Activated CD4-positive, alpha-beta memory T cell treated with anti-CD3 and anti-CD28 coated beads for 36 hours (primary cell): ENCODE measurements around the gene FAM120A. TPM values are rescaled to one million over a fixed set of nuclear protein-coding genes. Genes with fewer than 3 reads are reported as not detected.

Source experiments
- CTCF ChIA-PET: fragments of 350-600 bp; sonication (Branson Sonifier 250); formaldehyde crosslinking; loops from one replicate; lab custom pipeline; 2021; ENCODE audit warnings: antibody characterized with exemption, inconsistent platforms; lab: Charles Lee
- POLR2A ChIA-PET: fragments of 350-600 bp; sonication (Branson Sonifier 250); formaldehyde crosslinking; loops from one replicate; lab custom pipeline; 2021; ENCODE audit warnings: antibody characterized with exemption; lab: Charles Lee
- DNase-seq: peaks from one replicate; pipeline ENCODE4 v3.0.0-alpha.2; 2020
- H3K27ac Mint-ChIP-seq: one replicate; pipeline ENCODE4 v1.8.0; 2021; ENCODE audit warnings: mixed read lengths
- H3K27me3 Mint-ChIP-seq: one replicate; pipeline ENCODE4 v1.8.0; 2021; ENCODE audit warnings: mixed read lengths
- H3K36me3 Mint-ChIP-seq: one replicate; pipeline ENCODE4 v1.8.0; 2021; ENCODE audit warnings: mixed read lengths
- H3K4me1 Mint-ChIP-seq: one replicate; pipeline ENCODE4 v1.8.0; 2021; ENCODE audit warnings: low read depth, mixed read lengths
- H3K4me3 Mint-ChIP-seq: one replicate; pipeline ENCODE4 v1.8.0; 2021; ENCODE audit warnings: mild to moderate bottlenecking, mixed read lengths
- H3K9me3 Mint-ChIP-seq: one replicate; pipeline ENCODE4 v1.8.0; 2021; ENCODE audit warnings: mixed read lengths
- intact Hi-C: fragments of 100-400 bp; cut with micrococcal nuclease; formaldehyde crosslinking; loops from one replicate; pipeline ENCODE4 v1.15.1; 2023
- total RNA-seq, 2 experiments: library from RNA; stranded (reverse); gene quantifications; one replicate each; pipeline ENCODE4 v1.2.3, GENCODE V29; 2021

The FAM120A gene
- total RNA-seq, 2 experiments from 2014 or later: 124 to 126 TPM

DNA sequence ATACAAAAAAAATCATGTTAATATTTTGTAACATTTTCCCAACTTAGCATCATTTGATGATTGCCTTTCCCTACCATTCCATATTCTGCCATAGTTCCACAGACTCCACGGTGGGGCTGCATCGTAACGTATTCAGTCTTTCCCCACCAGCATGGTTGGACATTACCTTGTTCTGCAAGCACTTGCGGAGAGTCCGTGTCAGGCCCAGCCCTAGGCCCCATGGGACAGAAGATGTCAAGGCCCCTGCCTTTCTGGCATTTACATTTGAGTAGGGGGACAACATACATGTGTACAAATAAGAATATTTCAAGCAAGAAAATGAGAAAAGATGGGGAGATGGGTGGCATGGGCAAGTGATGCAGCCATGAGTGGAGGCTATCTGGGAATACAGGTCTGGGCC is 116.7 kb downstream of the FAM120A start:
- POLR2A ChIA-PET: no interaction called here
- Mint-ChIP-seq H3K4me1 (peaks cover 25% of the 10 kb centered on the region), H3K27me3 (no peaks in the 10 kb centered on the region), H3K4me3 (no peak overlapping the region), H3K9me3 (peaks cover 8% of the 10 kb centered on the region), H3K36me3 (peaks cover 13% of the 10 kb centered on the region), H3K27ac (no peak overlapping the region)
- CTCF ChIA-PET: no interaction called here
- DNase-seq: no peak
- intact Hi-C loops: loop anchor here (5.0 to 10.0 kb wide), 3 partner anchors 411 to 597 kb away; partner anchors contain the start of gene CARD19

DNA sequence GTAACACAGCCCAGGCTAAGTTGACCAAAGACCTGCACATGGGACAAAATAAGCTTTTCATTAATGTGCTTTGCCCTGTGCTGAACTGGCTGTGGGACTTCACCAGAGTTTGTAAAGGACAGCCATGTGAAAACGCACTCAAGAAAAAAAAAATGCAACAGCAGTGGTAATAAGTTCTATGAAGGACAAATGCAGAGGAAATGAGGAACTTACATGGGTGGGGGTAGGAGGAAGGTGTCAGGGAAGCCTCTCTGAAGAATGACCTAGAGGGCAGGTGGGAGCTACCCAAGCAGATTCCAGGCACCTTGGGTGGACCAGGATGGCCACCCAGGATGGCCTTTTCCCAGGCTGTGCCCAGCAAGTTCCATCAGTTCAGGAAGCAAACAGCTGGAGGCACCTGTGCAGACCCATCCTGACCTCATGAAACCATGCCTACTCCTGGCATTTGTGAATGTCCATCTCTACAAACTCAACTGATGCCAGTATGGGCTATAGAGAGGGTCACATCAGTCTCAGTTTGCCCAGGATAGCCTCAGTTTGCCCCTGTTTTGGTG is 118.2 kb downstream of the FAM120A start:
- intact Hi-C loops: loop anchor here (5.0 to 10.0 kb wide), 3 partner anchors 412 to 595 kb away; partner anchors contain the start of gene CARD19
- Mint-ChIP-seq H3K4me3 (no peak overlapping the region), H3K27me3 (no peaks in the 10 kb centered on the region), H3K27ac (no peak overlapping the region), H3K4me1 (peaks cover 22% of the 10 kb centered on the region), H3K9me3 (peaks cover 8% of the 10 kb centered on the region), H3K36me3 (peaks cover 7% of the 10 kb centered on the region)
- DNase-seq: no peak
- ChIA-PET POLR2A (no interaction called here), CTCF (no interaction called here)

DNA sequence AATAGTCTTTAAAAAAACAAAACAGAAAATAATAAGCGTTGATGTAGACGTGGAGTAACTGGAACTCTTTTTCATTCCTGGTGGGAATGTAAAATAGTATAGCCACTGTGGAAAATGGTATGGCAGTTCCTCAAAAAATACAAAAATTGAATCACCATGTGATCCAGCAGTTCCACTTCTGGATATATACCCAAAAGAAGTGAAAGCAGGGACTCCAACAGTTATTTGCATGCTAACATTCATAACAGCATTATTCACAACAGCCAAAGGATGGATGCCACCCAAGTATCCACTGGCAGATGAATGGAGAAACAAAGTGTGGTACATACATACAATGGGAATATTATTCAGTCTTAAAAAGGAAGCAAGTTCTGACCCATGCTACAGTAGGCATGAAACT is 120.7 kb downstream of the FAM120A start:
- H3K4me1 Mint-ChIP-seq: peaks cover 13% of the 10 kb centered on the region
- POLR2A ChIA-PET: no interaction called here
- peaks cover 2% of the 10 kb centered on the region for H3K36me3 Mint-ChIP-seq

DNA sequence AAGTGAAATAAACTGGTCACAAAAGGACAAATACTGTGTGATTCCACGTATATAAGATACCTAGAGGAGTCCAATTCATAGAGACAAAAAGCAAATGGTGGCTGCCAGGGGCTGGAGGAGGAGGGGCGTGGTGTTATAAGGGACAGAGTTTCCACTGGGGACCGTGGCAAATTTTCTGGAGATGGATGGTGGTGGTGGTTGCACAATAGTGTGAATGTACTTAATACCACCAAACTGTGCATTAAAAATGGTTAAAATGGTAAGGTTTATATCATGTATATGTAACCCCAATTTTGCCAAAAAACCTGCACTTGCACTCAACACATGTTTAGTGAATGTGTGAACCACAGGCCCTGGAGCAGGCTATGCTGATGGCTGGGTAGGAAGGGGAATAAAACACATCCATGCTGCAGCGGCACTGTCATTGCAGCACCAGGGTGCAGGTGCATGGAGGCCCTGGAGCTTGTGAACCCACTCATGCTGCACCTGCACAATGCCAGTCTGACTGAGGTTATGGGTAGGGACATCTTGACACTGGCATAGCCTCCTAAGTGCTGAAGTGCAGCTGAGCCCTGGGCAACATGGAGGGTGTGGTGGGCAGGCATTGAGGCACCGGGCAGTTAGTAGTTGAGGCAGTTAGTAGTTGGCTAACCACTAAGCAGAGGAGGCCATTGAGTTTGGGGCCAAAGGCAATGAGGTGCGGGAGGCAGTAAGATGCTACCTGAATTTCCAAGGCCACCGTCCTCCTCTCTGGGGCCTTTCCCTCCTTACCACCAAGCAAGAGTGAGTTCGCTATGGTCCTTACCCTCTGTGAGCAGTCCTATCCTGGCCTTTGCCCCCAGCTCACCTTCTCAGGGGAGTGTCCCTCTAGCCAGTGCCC is 121.4 kb downstream of the FAM120A start:
- Mint-ChIP-seq H3K27ac (no peak overlapping the region), H3K4me3 (no peak overlapping the region), H3K9me3 (peaks cover 8% of the 10 kb centered on the region), H3K27me3 (no peaks in the 10 kb centered on the region), H3K4me1 (peaks cover 10% of the 10 kb centered on the region), H3K36me3 (peaks cover 3% of the 10 kb centered on the region)
- POLR2A ChIA-PET: no interaction called here
- DNase-seq: no peak
- CTCF ChIA-PET: no interaction called here
- intact Hi-C loops: no loop called here

More for the DNA sequence above, 120.7 kb downstream of the FAM120A start:
- no peak for DNase-seq
- Mint-ChIP-seq H3K27ac (no peak overlapping the region), H3K27me3 (no peaks in the 10 kb centered on the region), H3K9me3 (peaks cover 8% of the 10 kb centered on the region), H3K4me3 (no peak overlapping the region)
- CTCF ChIA-PET: no interaction called here
- intact Hi-C loops: no loop called here

DNA sequence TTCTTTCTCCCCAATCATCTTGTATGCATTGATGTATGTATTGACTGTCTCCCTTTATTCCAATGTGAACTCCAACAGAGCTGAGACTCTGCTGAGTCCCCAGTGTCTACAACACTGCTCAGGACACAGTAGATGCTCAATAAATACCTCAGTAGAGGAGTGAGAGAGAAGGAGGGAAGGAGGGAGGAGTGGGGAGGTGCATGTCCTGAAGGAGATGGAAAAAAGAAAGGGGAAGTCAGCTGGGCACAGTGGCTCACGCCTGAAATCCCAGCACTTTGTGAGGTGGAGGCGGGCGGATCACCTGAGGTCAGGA is 122.0 kb downstream of the FAM120A start:
- Mint-ChIP-seq H3K4me1 (peaks cover 16% of the 10 kb centered on the region), H3K9me3 (peaks cover 8% of the 10 kb centered on the region), H3K4me3 (no peak overlapping the region), H3K27ac (no peak overlapping the region), H3K27me3 (no peaks in the 10 kb centered on the region), H3K36me3 (peaks cover 3% of the 10 kb centered on the region)
- intact Hi-C loops: no loop called here
- no peak for DNase-seq
- ChIA-PET POLR2A (no interaction called here), CTCF (no interaction called here)

DNA sequence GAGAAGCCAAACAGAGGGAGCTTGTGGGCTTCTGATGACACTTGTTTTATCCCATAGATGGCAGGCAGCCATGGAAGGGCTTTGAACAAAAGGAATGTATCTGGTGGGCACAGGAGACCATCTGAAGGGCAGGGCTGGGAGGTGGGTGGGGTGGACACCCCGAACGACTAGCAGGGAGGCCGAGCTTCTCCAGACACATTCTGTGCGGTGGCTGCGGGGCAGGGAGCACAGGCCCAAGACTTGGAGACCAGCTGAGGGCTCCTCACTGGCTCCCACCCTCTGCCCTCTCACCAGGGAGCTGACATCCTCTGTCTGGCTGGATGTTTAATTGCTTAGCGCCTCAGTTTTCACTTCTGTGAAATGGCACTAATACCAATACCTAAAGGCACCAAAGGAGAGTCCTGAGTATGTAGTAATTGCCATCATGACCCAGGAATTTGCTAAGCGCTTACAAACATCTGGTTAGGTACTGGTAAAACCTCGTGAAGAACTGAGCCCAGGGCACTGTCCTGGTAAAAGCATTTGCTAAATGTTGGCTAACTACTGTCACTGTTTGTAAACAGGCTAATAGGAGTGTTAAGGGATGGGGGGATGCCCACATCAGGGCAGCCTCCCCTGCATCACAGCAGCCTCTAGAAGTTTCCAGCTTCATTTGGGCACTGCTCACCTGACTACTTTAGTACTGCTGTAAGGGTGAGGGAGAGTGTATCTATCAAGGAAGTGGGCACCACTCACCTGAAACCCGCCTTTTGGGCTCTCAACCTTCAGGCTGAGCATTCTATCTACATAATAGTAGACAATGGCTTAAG is 122.8 kb downstream of the FAM120A start:
- no peak overlapping the region for H3K27ac Mint-ChIP-seq
- ChIA-PET CTCF (interaction anchor here (2.0 kb wide), 1 partner anchor 8 kb away, joined by 13 read pairs; no protein-coding TSS in a partner anchor), POLR2A (interaction anchor here (0.5 to 3.4 kb wide), 2 partner anchors 8 to 22 kb away, joined by 4 to 14 read pairs; no protein-coding TSS in a partner anchor)
- no peaks in the 10 kb centered on the region for H3K27me3 Mint-ChIP-seq
- no peak for DNase-seq
- H3K9me3 Mint-ChIP-seq: peaks cover 8% of the 10 kb centered on the region
- peaks cover 18% of the 10 kb centered on the region for H3K4me1 Mint-ChIP-seq
- peaks cover 3% of the 10 kb centered on the region for H3K36me3 Mint-ChIP-seq
- intact Hi-C loops: no loop called here
- H3K4me3 Mint-ChIP-seq: no peak overlapping the region

DNA sequence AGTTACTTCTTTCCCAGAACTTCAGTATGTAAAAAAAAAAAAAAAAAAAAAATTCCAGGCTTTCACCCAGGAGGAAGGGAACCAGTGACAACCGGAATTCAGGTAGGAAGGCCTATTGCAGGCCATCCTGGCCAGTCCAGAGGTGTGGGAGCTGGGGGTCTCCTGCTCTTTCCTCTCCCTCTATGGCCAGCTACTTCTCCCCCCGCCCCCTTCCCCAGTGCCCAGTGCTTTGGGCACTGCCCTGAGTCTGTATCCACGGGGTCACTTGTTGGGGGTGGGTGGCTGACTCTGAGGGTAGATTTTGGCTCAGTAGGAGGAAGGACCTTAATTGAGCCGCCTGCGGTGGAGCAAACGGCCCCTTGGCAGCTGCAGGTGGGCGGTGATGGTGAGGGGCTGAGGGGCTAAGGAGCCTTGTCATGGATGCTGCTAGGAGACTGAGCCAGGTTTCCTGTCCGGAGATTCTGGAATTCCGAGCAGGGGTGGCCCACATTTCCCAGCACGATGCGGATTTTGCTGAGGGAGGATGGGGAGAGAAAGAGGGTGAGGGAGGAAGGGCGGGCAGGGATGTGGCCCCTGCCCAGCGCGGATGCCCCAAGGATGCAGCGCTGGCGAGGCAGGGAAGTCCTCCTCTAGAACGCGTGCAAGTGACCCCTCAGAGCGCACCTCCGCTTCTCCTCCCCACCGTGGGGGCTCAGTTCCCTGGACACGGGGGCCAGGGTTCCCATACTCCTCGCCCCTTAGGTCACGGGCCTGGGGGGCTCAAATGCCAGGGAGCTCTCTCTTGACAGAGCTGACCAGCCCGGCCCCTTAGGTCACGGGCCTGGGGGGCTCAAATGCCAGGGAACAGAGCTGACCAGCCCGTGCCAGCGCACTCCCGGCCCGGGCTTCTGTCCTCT is 123.7 kb downstream of the FAM120A start:
- POLR2A ChIA-PET: interaction anchor here (0.5 to 3.4 kb wide), 2 partner anchors 8 to 21 kb away, joined by 4 to 14 read pairs; no protein-coding TSS in a partner anchor
- H3K27me3 Mint-ChIP-seq: no peaks in the 10 kb centered on the region
- CTCF ChIA-PET: interaction anchor here (2.0 kb wide), 1 partner anchor 9 kb away, joined by 13 read pairs; no protein-coding TSS in a partner anchor
- H3K4me3 Mint-ChIP-seq: peak overlapping the region; percentile 88
- DNase-seq: no peak
- H3K36me3 Mint-ChIP-seq: peaks cover 2% of the 10 kb centered on the region
- peaks cover 25% of the 10 kb centered on the region for H3K4me1 Mint-ChIP-seq
- intact Hi-C loops: loop anchor here (5.0 kb wide), 1 partner anchor 37 kb away; no protein-coding TSS in a partner anchor
- peaks cover 8% of the 10 kb centered on the region for H3K9me3 Mint-ChIP-seq
- peak overlapping the region; percentile 88 for H3K27ac Mint-ChIP-seq

DNA sequence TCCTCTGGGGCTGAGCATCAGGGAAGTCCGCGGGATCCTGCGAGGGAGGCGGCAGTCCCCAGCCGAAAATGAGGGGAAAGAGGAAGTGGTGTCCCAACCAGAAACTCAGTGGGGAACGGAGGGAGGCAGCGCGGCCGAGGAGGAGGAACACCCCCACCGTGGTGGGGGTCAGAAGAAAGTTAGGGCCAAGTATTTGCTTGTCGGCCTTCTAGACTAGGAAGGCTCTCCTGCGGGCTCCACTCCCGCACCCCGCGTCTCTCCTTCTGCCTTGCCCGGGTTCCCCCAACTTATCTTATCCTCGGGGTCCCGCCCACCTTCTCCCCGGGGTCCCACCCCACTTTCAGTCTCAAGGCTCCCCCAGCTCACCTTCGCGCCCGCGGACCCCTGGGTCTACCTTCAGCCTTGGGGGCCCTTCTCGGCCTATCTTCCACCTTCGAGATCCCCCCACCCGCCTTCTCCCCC is 124.3 kb downstream of the FAM120A start:
- H3K9me3 Mint-ChIP-seq: peaks cover 4% of the 10 kb centered on the region
- H3K27ac Mint-ChIP-seq: peak overlapping the region; percentile 88
- DNase-seq: peak; percentile 61
- peaks cover 30% of the 10 kb centered on the region for H3K4me1 Mint-ChIP-seq
- intact Hi-C loops: loop anchor here (5.0 kb wide), 1 partner anchor 36 kb away; no protein-coding TSS in a partner anchor
- H3K36me3 Mint-ChIP-seq: peaks cover 2% of the 10 kb centered on the region
- no peaks in the 10 kb centered on the region for H3K27me3 Mint-ChIP-seq
- ChIA-PET POLR2A (interaction anchor here (3.4 kb wide), 1 partner anchor 9 kb away, joined by 14 read pairs; no protein-coding TSS in a partner anchor), CTCF (interaction anchor here (2.0 kb wide), 1 partner anchor 9 kb away, joined by 13 read pairs; no protein-coding TSS in a partner anchor)
- H3K4me3 Mint-ChIP-seq: peak overlapping the region; percentile 88

DNA sequence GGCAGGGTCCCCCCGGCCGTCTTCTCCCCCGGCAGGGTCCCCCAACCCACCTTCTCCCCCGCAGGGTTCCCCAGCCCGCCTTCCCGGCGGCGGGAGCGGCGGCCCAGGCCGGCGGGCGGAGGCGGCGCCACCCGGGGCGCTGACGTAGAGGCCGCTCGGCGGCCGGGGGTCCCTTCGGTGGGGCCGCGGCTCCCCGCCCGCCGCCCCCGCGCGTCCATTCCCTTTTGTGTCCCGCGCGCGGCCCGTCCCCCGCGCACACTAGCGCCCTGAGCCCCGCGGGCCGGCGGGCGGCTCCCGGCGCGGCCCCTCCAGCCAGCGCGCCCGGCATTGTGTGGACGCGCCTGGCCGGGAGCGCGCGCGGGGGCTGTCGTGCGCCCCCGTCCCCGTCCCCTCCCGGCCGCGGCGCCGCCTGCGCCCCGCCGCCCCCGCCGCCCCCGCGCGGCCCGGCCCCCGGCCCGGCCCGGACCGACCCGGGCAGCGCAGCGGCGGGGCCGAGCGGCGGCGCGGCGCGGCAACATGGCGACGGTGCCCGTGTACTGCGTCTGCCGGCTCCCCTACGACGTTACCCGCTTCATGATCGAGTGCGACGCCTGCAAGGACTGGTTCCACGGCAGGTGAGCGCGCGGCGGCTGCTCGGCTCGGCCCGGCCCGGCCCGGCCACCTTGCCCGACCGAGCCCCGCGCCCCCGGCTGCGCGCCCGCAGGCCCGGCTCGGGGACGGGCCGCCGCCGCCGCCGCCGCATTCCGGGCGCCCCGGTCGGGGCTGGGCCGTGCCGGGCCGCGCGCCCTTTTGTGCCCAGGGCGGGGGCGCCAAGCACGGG is 125.0 kb downstream of the FAM120A start, which contains the start of gene PHF2:
Gene PHF2 (plus strand): TSS at position 327 of the 820 bp plus-strand sequence. CDS start 190 bp downstream, at position 517.
- H3K27me3 Mint-ChIP-seq: no peaks in the 10 kb centered on the region
- H3K4me3 Mint-ChIP-seq: peak within 1 kb of the TSS; percentile 88
- peaks cover 35% of the 10 kb centered on the region for H3K4me1 Mint-ChIP-seq
- CTCF ChIA-PET: no interaction called here
- H3K9me3 Mint-ChIP-seq: no peaks in the 10 kb centered on the region
- H3K36me3 Mint-ChIP-seq: peaks cover 2% of the 10 kb centered on the region
- intact Hi-C loops: loop anchor here (5.0 kb wide), 1 partner anchor 36 kb away; no protein-coding TSS in a partner anchor
- peak within 1 kb of the TSS; percentile 88 for H3K27ac Mint-ChIP-seq
- DNase-seq: peak; percentile 35
- POLR2A ChIA-PET: interaction anchor here (3.4 kb wide), 1 partner anchor 10 kb away, joined by 14 read pairs; no protein-coding TSS in a partner anchor
